Immature natural killer cell (primary cell): ENCODE data around the gene NOG. TPM values are rescaled to one million over a fixed set of nuclear protein-coding genes. Genes with fewer than 3 reads are reported as not detected.
A peak's percentile ranks its signal among the peaks of the same experiment; 100 is the strongest.

Experiments
- DNase-seq, 3 donors: peaks; one replicate each; pipeline ENCODE4 v3.0.0; 2022; ENCODE audit warnings: mixed read lengths in 1 of 3
- H3K27ac Mint-ChIP-seq, 6 donors: one replicate each; pipeline ENCODE4 v1.8.0; 2020; ENCODE audit warnings: mixed read lengths in 6 of 6, mild to moderate bottlenecking in 5 of 6, inconsistent platforms in 4 of 6, moderate library complexity in 3 of 6
- H3K27me3 Mint-ChIP-seq, 3 donors: one replicate each; pipeline ENCODE4 v1.8.0; 2020 to 2021; ENCODE audit warnings: low read depth in 3 of 3, mild to moderate bottlenecking in 3 of 3, mixed read lengths in 3 of 3, moderate library complexity in 3 of 3, inconsistent platforms in 1 of 3
- H3K36me3 Mint-ChIP-seq, 3 donors: one replicate each; pipeline ENCODE4 v1.8.0; 2020; ENCODE audit warnings: mixed read lengths in 3 of 3, inconsistent platforms in 2 of 3, mild to moderate bottlenecking in 2 of 3
- H3K4me1 Mint-ChIP-seq, 2 donors: one replicate each; pipeline ENCODE4 v1.8.0; 2020; ENCODE audit warnings: inconsistent platforms in 2 of 2, mild to moderate bottlenecking in 2 of 2, mixed read lengths in 2 of 2, moderate library complexity in 1 of 2
- H3K4me3 Mint-ChIP-seq, 5 donors: one replicate each; pipeline ENCODE4 v1.8.0; 2020; ENCODE audit warnings: mild to moderate bottlenecking in 5 of 5, mixed read lengths in 5 of 5, inconsistent platforms in 3 of 5, moderate library complexity in 3 of 5
- H3K9me3 Mint-ChIP-seq, 6 donors: one replicate each; pipeline ENCODE4 v1.8.0; 2020; ENCODE audit warnings: mild to moderate bottlenecking in 6 of 6, mixed read lengths in 6 of 6, inconsistent platforms in 4 of 6, moderate library complexity in 3 of 6
- polyA plus RNA-seq, 3 donors: library from polyadenylated mRNA; unstranded; fragments of 300-500 nt; fragmentation: Illumina TruSeq; gene quantifications; one replicate each; pipeline ENCODE4 v1.2.3, GENCODE V29; 2021

NOG gene
- polyA plus RNA-seq, 3 donors from 2014 or later: not detected

DNA sequence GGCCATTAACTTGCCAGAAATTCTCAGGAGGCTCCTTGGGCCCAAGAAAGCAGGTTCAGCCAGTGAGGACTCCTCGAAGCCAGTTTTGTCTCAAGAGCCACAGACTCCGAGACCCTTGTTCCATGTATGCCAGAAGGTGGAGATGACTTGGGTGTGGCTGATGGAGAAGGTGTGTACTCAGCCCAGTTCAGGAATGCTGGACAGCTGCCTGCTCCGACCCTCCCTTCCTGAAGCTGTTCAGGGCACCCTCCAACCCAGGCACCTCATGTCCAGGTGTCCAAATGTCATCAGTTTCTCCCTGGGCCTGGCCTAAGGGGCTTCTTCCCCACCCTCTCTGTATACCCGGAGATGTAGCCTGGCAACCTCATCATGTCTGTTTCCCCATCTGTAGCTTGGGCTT, 40.2 kb downstream of the NOG start:
- DNase-seq: no peak
- Mint-ChIP-seq H3K4me1 (no peaks in the 10 kb centered on the region), H3K36me3 (no peaks in the 10 kb centered on the region), H3K9me3 (no peaks in the 10 kb centered on the region), H3K4me3 (no peak overlapping the region), H3K27ac (no peak overlapping the region), H3K27me3 (peaks cover 5 to 21% (median 15%) of the 10 kb centered on the region in 3 donors)

- H3K4me1 Mint-ChIP-seq: no peaks in the 10 kb centered on the region
- no peak overlapping the region for H3K4me3 Mint-ChIP-seq
- H3K27ac Mint-ChIP-seq: no peak overlapping the region
- H3K36me3 Mint-ChIP-seq: no peaks in the 10 kb centered on the region
- H3K9me3 Mint-ChIP-seq: no peaks in the 10 kb centered on the region
- H3K27me3 Mint-ChIP-seq: peaks cover 7 to 17% (median 11%) of the 10 kb centered on the region in 3 donors
- DNase-seq: no peak
Observed at GRCh38 chr17:56635641-56636040, 42.1 kb downstream of the NOG start.

DNA sequence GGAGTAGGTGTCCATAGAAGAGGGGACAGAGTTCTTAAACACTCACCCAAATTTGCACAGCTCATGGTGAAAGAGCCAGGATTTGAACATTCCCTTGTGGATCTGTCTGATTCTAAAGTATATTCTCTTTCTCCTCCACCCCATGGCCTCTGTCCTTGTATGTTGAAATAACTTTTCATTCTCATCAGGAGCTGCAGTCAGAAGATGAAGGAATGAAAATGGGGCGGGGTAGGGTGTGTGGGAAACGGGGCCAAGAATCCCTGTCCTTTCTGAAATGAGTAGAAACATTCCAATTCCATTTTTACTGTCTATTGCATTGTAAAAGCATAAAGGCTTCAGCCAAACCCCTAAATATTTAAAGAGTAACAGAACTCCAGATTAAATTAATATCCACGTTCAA, 42.8 kb downstream of the NOG start:
- Mint-ChIP-seq H3K4me1 (no peaks in the 10 kb centered on the region), H3K9me3 (no peaks in the 10 kb centered on the region), H3K36me3 (no peaks in the 10 kb centered on the region), H3K27me3 (peaks cover 7 to 17% (median 13%) of the 10 kb centered on the region in 3 donors), H3K27ac (no peak overlapping the region), H3K4me3 (no peak overlapping the region)
- DNase-seq: no peak

GRCh38 chr17:56637254-56637653, 43.8 kb downstream of the NOG start:
- H3K4me3 Mint-ChIP-seq: no peak overlapping the region
- no peak overlapping the region for H3K27ac Mint-ChIP-seq
- H3K27me3 Mint-ChIP-seq: peaks cover 6 to 17% (median 13%) of the 10 kb centered on the region in 3 donors
- no peaks in the 10 kb centered on the region for H3K9me3 Mint-ChIP-seq
- H3K4me1 Mint-ChIP-seq: no peaks in the 10 kb centered on the region
- DNase-seq: no peak
- H3K36me3 Mint-ChIP-seq: no peaks in the 10 kb centered on the region

DNA sequence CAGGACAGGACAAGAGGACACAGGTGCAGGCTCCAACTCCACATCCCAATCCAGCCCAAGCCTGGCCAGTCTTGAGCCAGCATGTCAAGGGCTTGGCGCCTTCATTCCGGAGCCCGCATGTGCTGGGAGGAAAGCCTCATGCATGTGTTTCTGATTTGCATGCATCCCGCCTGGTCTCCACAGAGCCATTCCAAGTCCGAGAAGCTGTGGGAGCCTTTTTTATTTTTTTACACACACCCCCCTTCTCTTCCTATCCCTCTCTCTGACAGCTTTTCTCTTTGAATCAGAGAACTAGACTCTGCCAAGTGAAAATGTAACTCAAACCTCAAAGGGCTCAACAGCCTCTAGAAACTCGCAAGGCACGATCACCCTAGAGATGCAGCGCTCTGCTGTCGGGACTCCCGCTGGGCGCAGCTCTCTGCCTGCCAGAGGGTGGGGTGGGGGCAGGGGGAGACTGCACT, 45.1 kb downstream of the NOG start:
- Mint-ChIP-seq H3K27ac (no peak overlapping the region), H3K4me3 (no peak overlapping the region), H3K36me3 (no peaks in the 10 kb centered on the region), H3K9me3 (no peaks in the 10 kb centered on the region), H3K27me3 (peaks cover 5 to 17% (median 15%) of the 10 kb centered on the region in 3 donors), H3K4me1 (no peaks in the 10 kb centered on the region)
- no peak for DNase-seq

DNA sequence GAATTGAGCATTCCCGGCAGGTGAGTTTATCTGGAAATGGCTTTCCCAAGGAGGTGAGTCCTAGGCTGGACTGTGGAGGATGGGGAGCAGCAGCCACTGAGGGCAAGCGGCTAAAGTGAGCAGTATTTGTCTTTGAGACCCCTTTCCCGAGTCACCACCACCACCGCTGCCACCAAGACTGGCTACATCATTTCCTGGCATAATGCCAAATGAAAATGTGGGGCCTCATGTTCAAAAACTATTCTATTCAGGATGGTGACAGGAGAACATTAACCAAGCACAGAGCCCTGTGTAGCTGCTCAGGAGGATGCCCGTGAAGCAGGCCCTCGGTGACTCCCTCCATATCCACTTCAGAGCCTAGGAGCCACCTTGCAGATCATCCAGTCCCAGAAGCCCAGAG, 46.0 kb downstream of the NOG start:
- H3K4me3 Mint-ChIP-seq: no peak overlapping the region
- H3K27ac Mint-ChIP-seq: no peak overlapping the region
- H3K36me3 Mint-ChIP-seq: no peaks in the 10 kb centered on the region
- no peaks in the 10 kb centered on the region for H3K4me1 Mint-ChIP-seq
- no peak for DNase-seq
- H3K27me3 Mint-ChIP-seq: peaks cover 5 to 22% (median 14%) of the 10 kb centered on the region in 3 donors
- no peaks in the 10 kb centered on the region for H3K9me3 Mint-ChIP-seq

DNA sequence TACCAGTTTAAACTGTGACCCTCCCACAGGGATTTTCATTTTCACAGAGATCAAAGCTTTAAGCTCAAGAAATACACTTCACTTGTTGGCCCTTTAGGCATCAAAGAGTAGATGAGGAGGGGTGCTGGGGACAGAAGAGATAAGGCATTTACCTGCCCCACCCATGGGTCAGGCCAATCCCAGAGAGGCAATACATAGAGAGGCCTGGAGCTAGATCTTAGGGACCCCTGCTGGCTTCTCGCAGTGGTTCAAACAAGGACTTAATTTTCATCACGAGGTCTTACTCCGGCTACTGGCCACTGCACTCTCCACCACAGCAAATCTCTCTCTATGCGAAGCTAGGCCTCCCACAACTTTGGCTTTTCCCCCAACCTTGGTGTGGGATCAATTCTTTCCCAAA, 46.6 kb downstream of the NOG start:
- no peaks in the 10 kb centered on the region for H3K4me1 Mint-ChIP-seq
- H3K27ac Mint-ChIP-seq: peak overlapping the region in 1 of 6 donors; percentile 19
- DNase-seq: no peak
- no peaks in the 10 kb centered on the region for H3K36me3 Mint-ChIP-seq
- no peaks in the 10 kb centered on the region for H3K9me3 Mint-ChIP-seq
- peaks cover 5 to 23% (median 11%) of the 10 kb centered on the region in 3 donors for H3K27me3 Mint-ChIP-seq
- no peak overlapping the region for H3K4me3 Mint-ChIP-seq

DNA sequence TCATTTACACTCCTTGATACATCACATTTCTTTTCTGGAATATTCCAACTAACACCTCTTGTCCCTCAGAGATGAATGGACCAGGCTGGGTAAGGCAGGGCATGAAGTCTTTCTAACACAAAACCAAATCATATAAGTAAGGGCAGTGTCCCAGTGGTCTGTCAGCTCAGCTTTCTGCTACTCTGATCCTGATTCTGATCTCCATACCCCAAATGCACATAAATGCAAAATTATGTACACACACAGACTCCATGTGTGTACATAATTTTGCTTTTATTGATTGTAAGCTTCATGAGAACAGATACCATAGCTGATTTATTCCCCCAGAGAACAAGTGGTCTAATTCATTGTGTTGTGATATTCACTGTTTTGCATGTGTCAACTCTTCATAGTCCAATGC, 47.9 kb downstream of the NOG start:
- Mint-ChIP-seq H3K9me3 (no peaks in the 10 kb centered on the region), H3K27ac (no peak overlapping the region), H3K4me1 (no peaks in the 10 kb centered on the region), H3K36me3 (no peaks in the 10 kb centered on the region), H3K4me3 (no peak overlapping the region), H3K27me3 (peaks cover 5 to 24% (median 6%) of the 10 kb centered on the region in 3 donors)
- no peak for DNase-seq

- peaks cover 2 to 23% (median 6%) of the 10 kb centered on the region in 3 donors for H3K27me3 Mint-ChIP-seq
- H3K4me3 Mint-ChIP-seq: no peak overlapping the region
- H3K36me3 Mint-ChIP-seq: no peaks in the 10 kb centered on the region
- H3K4me1 Mint-ChIP-seq: no peaks in the 10 kb centered on the region
- no peak overlapping the region for H3K27ac Mint-ChIP-seq
- DNase-seq: no peak
- H3K9me3 Mint-ChIP-seq: no peaks in the 10 kb centered on the region
Observed at GRCh38 chr17:56641894-56642293, 48.4 kb downstream of the NOG start.

GRCh38 chr17:56642424-56642823, 48.9 kb downstream of the NOG start:
- H3K27me3 Mint-ChIP-seq: peaks cover 1 to 23% (median 7%) of the 10 kb centered on the region in 3 donors
- H3K4me1 Mint-ChIP-seq: no peaks in the 10 kb centered on the region
- no peak overlapping the region for H3K27ac Mint-ChIP-seq
- H3K4me3 Mint-ChIP-seq: no peak overlapping the region
- DNase-seq: no peak
- H3K36me3 Mint-ChIP-seq: no peaks in the 10 kb centered on the region
- no peaks in the 10 kb centered on the region for H3K9me3 Mint-ChIP-seq

Other genes starting within 250 kb of the NOG start
- gene C17orf67, start 240.2 kb downstream of the NOG start, polyA plus RNA-seq: 1 to 10 TPM in 1 of 3 donors, under 1 TPM in 2; 0.68 to 1.7 (median 0.83) TPM
- gene DGKE, start 240.5 kb downstream of the NOG start, polyA plus RNA-seq: 1 to 10 TPM; 5.1 to 5.5 (median 5.3) TPM